GM12801 (cell line): Measurements from ENCODE around the gene SHANK1.

Experiments
- TF ChIP-seq, protein P1 (sequence below): IDR thresholded peaks from one replicate; pipeline ENCODE4 v1.5.1; 2011; ENCODE audit warnings: control low read depth; ENCODE audit not compliant: insufficient read length; ENCODE audit errors: extremely low read depth

Gene SHANK1

GRCh38 chr19:50657222-50657669, 62.4 kb downstream of the SHANK1 start:
- TF ChIP-seq, protein P1, sequence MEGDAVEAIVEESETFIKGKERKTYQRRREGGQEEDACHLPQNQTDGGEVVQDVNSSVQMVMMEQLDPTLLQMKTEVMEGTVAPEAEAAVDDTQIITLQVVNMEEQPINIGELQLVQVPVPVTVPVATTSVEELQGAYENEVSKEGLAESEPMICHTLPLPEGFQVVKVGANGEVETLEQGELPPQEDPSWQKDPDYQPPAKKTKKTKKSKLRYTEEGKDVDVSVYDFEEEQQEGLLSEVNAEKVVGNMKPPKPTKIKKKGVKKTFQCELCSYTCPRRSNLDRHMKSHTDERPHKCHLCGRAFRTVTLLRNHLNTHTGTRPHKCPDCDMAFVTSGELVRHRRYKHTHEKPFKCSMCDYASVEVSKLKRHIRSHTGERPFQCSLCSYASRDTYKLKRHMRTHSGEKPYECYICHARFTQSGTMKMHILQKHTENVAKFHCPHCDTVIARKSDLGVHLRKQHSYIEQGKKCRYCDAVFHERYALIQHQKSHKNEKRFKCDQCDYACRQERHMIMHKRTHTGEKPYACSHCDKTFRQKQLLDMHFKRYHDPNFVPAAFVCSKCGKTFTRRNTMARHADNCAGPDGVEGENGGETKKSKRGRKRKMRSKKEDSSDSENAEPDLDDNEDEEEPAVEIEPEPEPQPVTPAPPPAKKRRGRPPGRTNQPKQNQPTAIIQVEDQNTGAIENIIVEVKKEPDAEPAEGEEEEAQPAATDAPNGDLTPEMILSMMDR: no peak

DNA sequence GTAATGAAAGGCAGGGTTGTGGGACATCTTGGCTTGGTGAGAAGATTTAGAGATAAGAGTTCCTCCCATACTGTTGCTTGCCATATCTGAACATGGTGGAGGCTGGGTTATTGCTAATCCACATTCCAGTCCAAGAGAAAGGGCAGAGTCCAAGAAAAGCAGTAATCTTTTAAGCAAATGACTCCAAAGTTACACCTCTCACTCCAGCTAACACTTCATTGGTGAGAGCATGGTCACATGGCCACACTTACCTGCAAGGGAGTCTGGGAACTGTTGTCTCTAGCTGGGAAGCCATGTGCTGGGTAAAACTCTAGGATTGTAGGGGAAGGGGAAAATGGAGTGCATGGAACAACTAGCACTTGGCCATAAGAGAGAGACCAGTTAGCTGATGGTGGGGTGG, 64.7 kb downstream of the SHANK1 start:
- TF ChIP-seq, protein P1: no peak

- TF ChIP-seq, protein P1: no peak
Observed at GRCh38 chr19:50652722-50653121, 66.9 kb downstream of the SHANK1 start.

- TF ChIP-seq, protein P1: no peak
Observed at GRCh38 chr19:50651174-50651573, 68.4 kb downstream of the SHANK1 start.

- TF ChIP-seq, protein P1: no peak
Observed at GRCh38 chr19:50649433-50650391, 69.9 kb downstream of the SHANK1 start, which contains the start of gene C19orf81. C19orf81 (plus strand) TSS chr19:50649445; CDS start chr19:50649445, 0 bp downstream.

- TF ChIP-seq, protein P1: no peak
Observed at GRCh38 chr19:50648659-50649058, 70.9 kb downstream of the SHANK1 start.

DNA sequence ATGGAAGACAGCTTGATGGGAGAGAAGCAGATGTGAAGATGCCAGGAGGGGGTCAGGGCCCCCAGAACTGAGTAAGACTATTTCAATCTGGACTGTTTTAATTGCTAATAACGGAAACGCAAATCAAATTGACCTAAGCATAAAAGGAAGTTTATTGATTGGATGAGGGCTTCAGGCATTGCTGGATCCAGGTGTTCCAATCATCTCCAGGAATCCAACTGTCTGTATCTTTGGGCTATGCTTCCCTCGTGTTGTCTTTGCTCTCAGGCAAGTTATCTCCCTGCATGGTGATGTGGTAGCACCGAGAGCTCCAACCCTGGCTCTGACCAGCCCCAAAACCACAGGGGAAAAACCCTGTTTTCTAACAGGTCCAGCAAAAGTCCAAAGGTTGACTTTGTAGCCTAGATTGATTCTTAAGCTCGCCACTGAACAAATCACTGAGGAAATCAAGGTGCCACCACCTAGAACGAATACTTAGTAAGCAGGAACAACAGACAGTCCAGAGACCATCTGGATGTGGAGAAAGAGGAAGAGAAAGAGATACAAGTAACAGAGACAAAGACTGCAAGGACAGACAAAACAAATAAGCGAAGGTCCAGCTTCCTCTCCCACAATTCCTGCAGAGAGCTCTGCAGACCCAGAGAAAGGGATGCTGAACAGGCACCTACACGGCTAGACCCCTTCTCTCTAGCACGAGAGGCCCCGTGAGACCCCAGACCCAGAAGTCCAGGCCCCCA, 71.6 kb downstream of the SHANK1 start:
- TF ChIP-seq, protein P1: no peak
